HepG2 (cell line): ENCODE results near the gene NAA38. TPM values are rescaled to one million over a fixed set of nuclear protein-coding genes. Genes with fewer than 3 reads are reported as not detected.
A peak's percentile ranks its signal among the peaks of the same experiment; 100 is the strongest.

Experiments
- ARID2 ChIP-seq: sonication (generic); formaldehyde crosslinking; IDR thresholded peaks from 2 replicates; pipeline ENCODE4 v1.8.1; 2022; ENCODE audit warnings: mild to moderate bottlenecking, missing genetic modification reagents, borderline replicate concordance
- DRAP1 ChIP-seq: IDR thresholded peaks from 2 replicates; pipeline ENCODE4 v1.6.1; 2016; ENCODE audit warnings: missing genetic modification reagents, missing compliant biosample characterization
- FOXC1 ChIP-seq: sonication (generic); formaldehyde crosslinking; IDR thresholded peaks from 2 replicates; pipeline ENCODE4 v1.8.0; 2022; ENCODE audit warnings: mild to moderate bottlenecking, missing genetic modification reagents, borderline replicate concordance
- FOXO4 ChIP-seq: sonication (generic); formaldehyde crosslinking; conservative IDR thresholded peaks from 2 replicates; pipeline ENCODE4 v1.8.1; 2023; ENCODE audit warnings: missing genetic modification reagents
- HOXA9 ChIP-seq: sonication (generic); formaldehyde crosslinking; IDR thresholded peaks from 2 replicates; pipeline ENCODE4 v1.8.1; 2022; ENCODE audit warnings: missing genetic modification reagents, mild to moderate bottlenecking, moderate library complexity, borderline replicate concordance
- IKZF4 ChIP-seq: sonication (generic); formaldehyde crosslinking; IDR thresholded peaks from 2 replicates; pipeline ENCODE4 v1.5.1; 2020; ENCODE audit warnings: borderline replicate concordance, mild to moderate bottlenecking, low read depth, missing genetic modification reagents; ENCODE audit errors: not compliant biosample characterization
- KDM1A ChIP-seq: IDR thresholded peaks from 2 replicates; pipeline ENCODE4 v1.6.1; 2016; ENCODE audit warnings: missing compliant biosample characterization
- MED1 ChIP-seq: sonication (generic); formaldehyde crosslinking; IDR thresholded peaks from 2 replicates; pipeline ENCODE4 v1.4.0; 2020; ENCODE audit warnings: missing genetic modification reagents
- MXD1 ChIP-seq: sonication (generic); formaldehyde crosslinking; IDR thresholded peaks from 2 replicates; pipeline ENCODE4 v1.4.0; 2020; ENCODE audit warnings: mild to moderate bottlenecking, missing genetic modification reagents
- POGK ChIP-seq: sonication (generic); formaldehyde crosslinking; conservative IDR thresholded peaks from 2 replicates; pipeline ENCODE4 v1.8.0; 2022; ENCODE audit warnings: mild to moderate bottlenecking, moderate library complexity, missing genetic modification reagents
- RAD21 ChIP-seq: fragments of 450-650 bp; formaldehyde crosslinking; IDR thresholded peaks from 2 replicates; pipeline ENCODE4 v1.5.0; 2020; ENCODE audit warnings: mild to moderate bottlenecking
- RELA ChIP-seq: sonication (generic); formaldehyde crosslinking; IDR thresholded peaks from 2 replicates; pipeline ENCODE4 v1.4.0; 2020; ENCODE audit warnings: missing genetic modification reagents
- SMAD9 ChIP-seq: sonication (generic); formaldehyde crosslinking; IDR thresholded peaks from 2 replicates; pipeline ENCODE4 v1.5.1; 2020; ENCODE audit warnings: mild to moderate bottlenecking, missing genetic modification reagents
- TBL1XR1 ChIP-seq: fragments of 150-350 bp; IDR thresholded peaks from 2 replicates; pipeline ENCODE4 v1.6.1; 2014; ENCODE audit warnings: borderline replicate concordance, low read length; ENCODE audit not compliant: partially characterized antibody
- YY1 ChIP-seq: IDR thresholded peaks from 2 replicates; pipeline ENCODE4 v1.6.1; 2011; ENCODE audit warnings: low read length, low read depth, moderate library complexity, mild to moderate bottlenecking; ENCODE audit not compliant: insufficient read depth, insufficient replicate concordance
- ZBTB46 ChIP-seq: sonication (generic); formaldehyde crosslinking; IDR thresholded peaks from 2 replicates; pipeline ENCODE4 v1.4.0; 2020; ENCODE audit warnings: mild to moderate bottlenecking, missing genetic modification reagents, borderline replicate concordance
- ZFP36L1 ChIP-seq: sonication (generic); formaldehyde crosslinking; IDR thresholded peaks from 2 replicates; pipeline ENCODE4 v1.8.0; 2022; ENCODE audit warnings: mild to moderate bottlenecking, missing genetic modification reagents, moderate library complexity
- ZNF276 ChIP-seq: sonication (generic); formaldehyde crosslinking; IDR thresholded peaks from 2 replicates; pipeline ENCODE4 v1.4.0; 2020; ENCODE audit warnings: mild to moderate bottlenecking, low read depth, missing genetic modification reagents
- ZNF33A ChIP-seq: sonication (generic); formaldehyde crosslinking; IDR thresholded peaks from 2 replicates; pipeline ENCODE4 v1.5.1; 2020; ENCODE audit warnings: missing genetic modification reagents, mild to moderate bottlenecking, moderate library complexity, borderline replicate concordance
- ZNF547 ChIP-seq: sonication (generic); formaldehyde crosslinking; IDR thresholded peaks from 2 replicates; pipeline ENCODE4 v1.5.1; 2020; ENCODE audit warnings: mild to moderate bottlenecking, missing genetic modification reagents
- polyA plus RNA-seq, 8 experiments: library from polyadenylated mRNA; depleted of rRNA in 3 of 8; stranded (reverse) in 7 of 8; unstranded in 1 of 8; fragments of >200 nt; fragmentation: Illumina TruSeq in 4 of 8; extraction: Trizol in 4 of 8; gene quantifications; 2 replicates each; pipeline versions ENCODE4 v1.2.1 to v1.2.3, GENCODE V29; 2011 to 2016; ENCODE audit warnings: low read depth in 4 of 8, missing spikeins in 1 of 8, mixed read lengths in 1 of 8; ENCODE audit not compliant: insufficient read depth in 1 of 8
- total RNA-seq, 5 experiments: library from RNA; depleted of rRNA; stranded (reverse); fragments of >200 nt; fragmentation: Illumina TruSeq; extraction: Trizol; gene quantifications; 2 replicates each; pipeline ENCODE4 v1.2.3, GENCODE V29; 2016; ENCODE audit warnings: low read depth in 1 of 5

Gene NAA38
- total and polyA plus RNA-seq, 2 of the 13 experiments (the other 11 are each of a cell fraction or from before 2014, with no cell fraction given): 46.9 to 91.6 TPM

- TF ChIP-seq YY1 (no peak), ZNF547 (CRISPR knock-in tag) (no peak), RELA (CRISPR knock-in tag) (no peak), HOXA9 (CRISPR knock-in tag) (no peak), RAD21 (CRISPR knock-in tag) (peak; percentile 60), ZFP36L1 (no peak), SMAD9 (no peak), MXD1 (CRISPR knock-in tag) (no peak; the same call in 1 of the 2 replicates), ARID2 (CRISPR knock-in tag) (no peak), KDM1A (no peak), FOXO4 (no peak), DRAP1 (CRISPR knock-in tag) (peak; percentile 42), FOXC1 (CRISPR knock-in tag) (no peak), MED1 (CRISPR knock-in tag) (0 out of 2 replicates have a peak, but pooled peaks have one; percentile 8), POGK (CRISPR knock-in tag) (no peak), ZNF276 (CRISPR knock-in tag) (no peak), ZBTB46 (CRISPR knock-in tag) (no peak), IKZF4 (no peak), TBL1XR1 (peak; percentile 56), ZNF33A (CRISPR knock-in tag) (0 out of 2 replicates have a peak, but pooled peaks have one; percentile 28)
Measured at GRCh38 chr17:7844292-7845154, 12.8 kb downstream of the NAA38 start (continued).
